ENCODE measurements around the gene CLEC4M.
"Not testable (repeated sequence)": the region's sequence is repeated elsewhere in the genome, so short reads cannot be mapped to it uniquely, and the experiment has no call there.

Gene CLEC4M

DNA sequence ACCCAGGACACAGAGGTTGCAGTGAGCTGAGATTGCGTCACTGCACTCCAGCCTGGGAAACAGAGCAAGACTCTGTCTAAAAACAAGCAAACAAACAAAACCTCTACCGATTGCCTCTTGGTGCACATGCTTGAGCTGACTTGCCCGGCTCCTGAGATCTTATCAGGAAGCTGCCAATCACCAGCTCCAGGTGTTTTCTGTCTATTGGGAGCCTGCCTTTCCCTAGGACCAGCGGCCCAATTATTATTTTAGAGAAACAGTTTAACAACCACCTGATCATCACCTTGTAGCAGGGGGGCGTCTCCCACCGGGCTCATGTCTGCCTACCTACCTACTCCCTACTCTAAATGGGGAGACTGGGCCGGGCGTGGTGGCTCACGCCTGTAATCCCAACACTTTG lies 10.8 kb downstream of the CLEC4M start:
- DNase-seq (ENCODE audit: low spot score): no peak

DNA sequence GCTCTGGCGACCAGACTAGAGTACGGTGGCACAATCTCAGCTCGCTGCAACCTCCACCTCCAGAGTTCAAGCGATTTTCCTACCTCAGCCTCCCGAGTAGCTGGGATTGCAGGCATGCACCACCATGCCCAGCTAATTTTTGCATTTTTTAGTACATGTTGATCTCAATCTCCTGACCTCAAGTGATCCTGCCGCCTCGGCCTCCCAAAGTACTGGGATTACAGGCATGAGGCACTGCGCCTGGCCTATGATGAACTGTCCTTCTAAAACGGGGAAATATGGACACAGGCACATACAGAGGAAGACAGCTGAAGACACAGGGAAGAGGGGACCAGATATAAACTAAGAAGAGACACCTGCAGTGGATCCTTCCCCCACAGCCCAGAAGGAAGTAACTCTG lies 12.7 kb downstream of the CLEC4M start:
- no peak for DNase-seq (ENCODE audit: low spot score)

DNA sequence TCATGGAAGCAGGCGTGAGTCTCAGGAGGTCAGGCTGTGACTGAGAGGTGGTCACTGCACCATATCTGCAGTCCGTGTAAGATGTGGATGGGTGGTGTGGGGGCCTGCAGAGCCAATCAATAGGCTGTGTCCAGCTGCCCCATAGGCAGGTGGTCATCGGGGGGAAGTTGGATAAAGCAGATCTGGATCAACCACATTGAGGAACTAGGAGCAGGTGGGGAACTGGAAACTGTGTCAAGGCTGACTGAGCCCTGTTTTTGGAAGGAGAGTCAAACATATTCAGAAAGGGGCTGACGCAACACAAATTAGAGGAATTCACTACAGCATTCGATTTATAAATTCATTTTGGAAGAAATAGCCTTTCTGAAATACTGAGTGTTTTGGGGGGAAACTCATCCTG lies 15.0 kb downstream of the CLEC4M start:
- DNase-seq (ENCODE audit: low spot score): no peak

DNA sequence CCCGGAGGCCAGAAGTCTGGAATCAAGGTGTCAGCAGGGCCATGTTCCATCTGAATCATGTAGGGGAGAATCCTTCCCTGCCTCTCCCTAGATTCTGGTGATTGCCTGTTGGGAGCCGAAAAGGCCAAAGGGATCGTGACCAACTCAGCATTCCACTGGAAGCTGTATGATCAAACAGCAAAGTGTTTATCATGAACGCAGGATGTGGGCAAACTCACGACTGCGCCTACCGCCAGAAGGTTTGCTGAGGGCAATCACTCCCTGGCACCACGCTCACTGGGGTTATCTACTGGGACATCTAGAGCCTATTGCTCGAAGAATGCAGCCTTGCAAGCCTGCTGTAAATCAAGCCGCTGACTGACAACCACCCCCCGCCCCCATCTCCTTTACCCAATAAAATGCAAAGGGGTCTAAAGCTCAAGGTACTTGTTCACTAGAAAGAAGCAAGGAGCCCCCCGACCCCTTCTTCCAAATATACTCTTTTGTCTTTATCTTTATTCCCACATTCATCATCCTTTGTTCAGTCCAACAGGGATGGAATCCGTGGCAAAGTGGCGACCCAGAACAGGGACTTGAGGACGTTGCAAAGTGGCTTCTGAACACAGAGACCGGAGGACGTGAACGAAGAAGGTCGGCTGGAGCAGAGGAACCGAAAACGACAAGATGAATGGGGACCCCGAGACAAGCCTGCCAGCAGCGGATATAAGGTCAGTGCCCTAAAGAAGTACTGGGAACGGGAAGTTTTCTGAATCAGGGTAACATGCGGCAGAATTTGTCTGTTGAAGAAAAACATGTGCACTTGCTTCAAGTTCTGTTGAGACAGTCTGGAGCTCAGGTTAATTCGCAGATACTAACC lies 16.8 kb downstream of the CLEC4M start:
- no peak for DNase-seq (ENCODE audit: low spot score)

DNA sequence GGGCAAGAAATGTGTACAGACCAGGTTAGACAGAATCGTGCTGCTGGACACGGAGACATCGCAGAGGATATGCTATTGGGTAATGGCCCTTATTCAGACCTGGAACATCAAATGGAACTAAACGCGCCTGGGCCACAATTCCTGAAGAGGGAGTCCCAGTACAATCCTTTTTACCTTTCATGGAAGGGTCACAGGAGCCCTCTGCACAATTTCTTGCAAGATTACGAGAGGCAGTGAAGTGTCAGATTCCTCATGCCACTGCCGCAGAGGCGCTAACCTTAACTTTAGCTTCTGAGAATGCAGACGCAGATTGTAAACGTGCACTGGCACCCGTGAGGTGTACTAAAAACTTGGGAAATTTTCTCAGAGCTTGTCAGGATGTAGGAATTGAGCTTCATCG lies 18.1 kb downstream of the CLEC4M start:
- no peak for DNase-seq (ENCODE audit: low spot score)

DNA sequence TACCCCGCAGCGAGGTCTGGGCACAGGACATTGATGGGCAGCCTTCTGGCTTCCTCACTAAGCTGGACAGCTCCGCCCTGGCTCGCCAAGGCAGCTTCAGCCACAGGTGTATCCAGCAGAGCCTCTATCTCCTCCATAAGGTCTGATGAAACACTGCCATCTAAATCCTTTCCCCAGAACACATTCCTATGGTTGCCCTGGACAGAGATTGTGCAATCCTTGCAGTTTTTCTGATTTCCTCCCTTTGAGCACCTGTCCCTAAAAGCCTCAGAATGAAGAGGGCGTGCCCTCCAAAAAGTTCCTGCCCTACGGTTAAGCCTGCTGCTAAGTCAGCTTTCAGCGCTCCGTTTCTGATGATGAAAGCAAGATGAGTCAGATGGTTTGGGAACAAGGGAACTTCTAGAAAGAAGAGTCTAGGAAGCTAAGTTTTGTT lies 21.0 kb downstream of the CLEC4M start:
- no peak for DNase-seq (ENCODE audit: low spot score)

DNA sequence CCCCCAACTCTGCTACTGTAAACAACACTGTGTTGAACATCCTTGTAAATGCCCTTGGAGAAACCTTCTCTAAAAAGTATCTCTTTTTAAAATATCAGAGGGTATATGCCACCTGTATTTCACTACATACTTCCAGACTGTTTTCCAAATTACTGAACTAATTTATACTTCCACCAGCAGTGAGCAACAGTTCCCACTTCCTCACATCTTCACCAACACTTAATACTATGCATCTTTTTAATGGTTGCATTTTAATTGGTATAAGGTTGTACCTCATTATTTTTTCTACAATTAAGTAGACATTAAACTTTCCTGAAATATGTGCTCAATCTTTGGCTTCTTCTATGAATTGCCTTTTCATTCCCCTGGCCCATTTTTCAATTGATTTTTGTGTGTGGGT lies 21.8 kb downstream of the CLEC4M start:
- DNase-seq (ENCODE audit: low spot score): no peak

DNA sequence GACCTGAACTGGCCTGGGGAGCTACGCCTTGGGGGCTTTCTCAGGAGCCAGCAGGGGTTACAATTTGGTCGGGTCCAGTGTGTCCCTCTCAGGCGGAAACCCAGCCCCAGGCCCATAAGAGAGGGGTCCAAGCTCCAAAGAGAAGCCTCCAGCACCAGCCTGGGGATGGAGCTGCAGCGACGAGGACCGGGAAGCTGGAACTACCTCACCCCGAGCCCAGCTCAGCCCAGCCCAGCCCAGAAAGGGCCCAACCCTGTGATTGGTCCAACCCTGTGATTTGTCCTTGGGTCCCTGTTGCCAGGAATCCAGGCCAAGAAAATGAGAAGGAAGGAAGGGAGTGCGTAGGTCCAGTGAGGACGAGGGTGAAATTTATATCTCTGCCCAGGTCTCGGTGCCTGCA lies 24.1 kb downstream of the CLEC4M start:
- DNase-seq (ENCODE audit: low spot score): no peak

DNA sequence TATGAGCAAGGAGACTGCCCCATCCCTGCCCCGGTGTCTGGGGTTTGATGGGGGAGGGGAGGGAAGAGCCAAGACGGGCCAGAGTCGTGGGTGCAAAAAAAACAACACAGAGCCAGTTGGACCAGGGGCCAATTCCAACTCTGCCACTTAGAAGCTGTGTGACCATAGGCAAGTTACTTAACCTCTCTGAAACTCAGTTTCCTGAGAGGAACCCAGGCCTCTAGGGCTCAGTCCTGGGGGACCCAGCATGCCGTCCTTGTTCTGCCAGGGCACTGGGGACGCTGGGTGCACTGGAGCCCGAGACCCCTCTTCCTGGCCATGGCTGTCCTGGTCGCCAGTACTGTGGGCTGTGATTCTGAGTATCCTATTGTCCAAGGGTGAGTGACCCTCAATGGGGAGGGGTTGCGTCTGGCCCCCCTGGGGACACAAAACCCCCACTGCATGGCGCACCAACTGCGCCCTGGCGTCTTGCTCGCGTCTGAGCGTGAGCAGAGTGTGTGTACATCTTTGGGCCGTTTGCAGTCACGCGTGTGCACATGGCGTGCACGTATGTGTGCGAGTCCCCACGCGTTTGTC lies 24.6 kb downstream of the CLEC4M start:
- DNase-seq (ENCODE audit: low spot score): no peak

DNA sequence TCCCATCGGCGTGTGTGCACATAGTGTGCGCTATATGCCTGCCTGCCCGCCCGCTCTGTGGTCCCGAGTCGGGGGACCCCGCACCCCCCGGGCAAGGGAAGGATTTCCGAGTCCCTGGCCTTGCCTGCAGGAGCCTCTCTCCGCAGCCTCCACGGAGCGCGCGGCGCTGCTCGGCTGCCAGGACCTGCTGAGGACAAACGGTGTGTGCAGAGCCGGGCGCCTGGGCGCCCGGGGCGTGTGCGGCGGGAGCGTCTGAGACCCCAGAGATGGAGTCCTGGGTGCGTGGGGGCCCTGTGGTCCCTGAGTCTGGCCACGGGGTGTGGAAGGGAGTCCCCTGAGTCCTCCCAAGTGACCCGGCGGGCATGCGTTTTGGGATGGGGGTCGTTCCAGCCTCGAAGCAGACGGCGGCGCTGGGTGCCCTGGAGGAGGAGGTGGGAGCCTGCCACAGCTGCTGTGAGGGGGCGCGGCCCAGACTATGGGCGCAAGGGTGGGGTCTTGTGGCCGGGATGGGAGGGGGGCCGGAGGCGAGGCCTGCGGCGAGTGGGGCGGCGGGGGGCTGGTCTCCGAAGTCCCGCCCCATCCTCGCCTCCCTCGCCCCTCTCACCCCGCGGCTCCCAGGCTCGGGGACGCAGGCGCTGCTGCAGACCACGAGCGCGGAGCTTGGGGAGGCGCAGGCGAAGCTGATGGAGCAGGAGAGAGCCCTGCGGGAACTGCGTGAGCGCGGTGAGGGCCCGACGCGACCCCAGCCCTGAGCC lies 25.3 kb downstream of the CLEC4M start:
- no peak for DNase-seq (ENCODE audit: low spot score)

DNA sequence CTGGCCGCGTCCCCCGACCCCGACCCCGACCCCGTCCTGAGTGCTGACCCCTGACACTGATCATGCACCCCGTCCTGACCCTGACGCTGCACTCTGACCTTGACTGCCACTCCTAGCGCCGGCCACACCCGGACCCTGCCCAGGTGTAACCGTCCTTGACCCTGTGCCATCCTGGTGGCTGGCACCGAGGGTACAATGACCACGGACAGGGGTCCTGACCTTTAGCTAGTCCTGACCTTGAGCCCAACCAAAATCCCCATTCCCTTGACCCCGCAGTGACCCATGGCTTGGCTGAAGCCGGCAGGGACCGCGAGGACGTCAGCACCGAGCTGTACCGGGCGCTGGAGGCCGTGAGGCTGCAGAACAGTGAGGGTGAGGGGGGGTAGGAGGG lies 25.9 kb downstream of the CLEC4M start:
- DNase-seq (ENCODE audit: low spot score): no peak

DNA sequence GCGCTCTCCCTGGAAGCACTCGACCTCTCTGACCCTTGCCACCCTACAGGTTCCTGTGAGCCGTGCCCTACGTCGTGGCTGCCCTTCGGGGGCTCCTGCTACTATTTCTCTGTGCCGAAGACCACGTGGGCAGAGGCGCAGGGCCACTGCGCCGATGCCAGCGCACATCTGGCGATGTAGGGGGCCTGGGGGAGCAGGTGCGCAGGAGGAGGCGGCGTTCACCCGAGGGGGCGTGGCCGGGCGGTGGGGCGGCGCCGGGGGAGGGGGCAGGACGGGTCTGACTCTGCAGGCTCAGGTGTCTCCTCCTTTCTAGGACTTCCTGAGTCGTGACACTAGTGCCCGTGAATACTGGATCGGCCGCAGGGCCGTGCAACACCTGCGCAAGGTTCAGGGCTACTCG lies 26.4 kb downstream of the CLEC4M start:
- DNase-seq (ENCODE audit: low spot score): no peak

DNA sequence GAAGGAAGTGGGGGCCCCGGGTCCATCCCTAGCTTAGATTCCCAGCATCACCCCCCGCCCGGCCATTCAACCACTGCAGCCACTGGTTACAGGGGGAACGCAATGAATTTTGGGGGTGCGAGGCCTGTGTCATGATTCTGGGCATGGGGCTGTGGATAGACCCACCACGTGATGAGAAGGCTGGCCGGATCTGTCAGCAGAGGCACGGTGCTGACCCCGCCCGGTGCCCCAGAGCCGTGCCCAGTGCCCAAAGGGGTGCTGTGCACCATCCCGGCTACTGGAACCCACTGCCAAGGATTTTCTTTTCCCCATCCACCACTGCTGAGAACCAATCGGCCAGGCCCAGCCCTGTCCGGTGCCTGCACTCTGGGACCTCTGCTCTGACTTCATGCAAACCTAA lies 27.4 kb downstream of the CLEC4M start:
- no peak for DNase-seq (ENCODE audit: low spot score)

DNA sequence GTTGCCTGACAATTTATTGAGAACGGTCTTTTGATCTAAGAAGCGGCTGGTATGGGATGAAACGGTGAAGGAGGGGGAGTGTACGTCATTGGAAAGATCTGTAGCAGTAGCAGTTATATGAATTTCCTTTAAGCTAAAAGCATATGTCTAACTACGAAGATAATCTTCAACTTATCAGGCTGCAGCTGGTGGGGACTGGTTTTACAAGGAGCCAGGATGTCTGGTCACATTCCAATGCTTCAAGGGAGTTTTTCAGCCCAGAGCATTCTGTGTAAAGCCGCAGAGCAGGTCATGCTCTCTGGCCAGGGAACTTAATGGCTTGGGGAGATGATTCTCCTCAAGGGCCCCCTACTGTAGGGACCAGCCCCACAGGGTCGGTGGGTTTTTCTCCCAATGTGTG lies 29.2 kb downstream of the CLEC4M start:
- no peak for DNase-seq (ENCODE audit: low spot score)

DNA sequence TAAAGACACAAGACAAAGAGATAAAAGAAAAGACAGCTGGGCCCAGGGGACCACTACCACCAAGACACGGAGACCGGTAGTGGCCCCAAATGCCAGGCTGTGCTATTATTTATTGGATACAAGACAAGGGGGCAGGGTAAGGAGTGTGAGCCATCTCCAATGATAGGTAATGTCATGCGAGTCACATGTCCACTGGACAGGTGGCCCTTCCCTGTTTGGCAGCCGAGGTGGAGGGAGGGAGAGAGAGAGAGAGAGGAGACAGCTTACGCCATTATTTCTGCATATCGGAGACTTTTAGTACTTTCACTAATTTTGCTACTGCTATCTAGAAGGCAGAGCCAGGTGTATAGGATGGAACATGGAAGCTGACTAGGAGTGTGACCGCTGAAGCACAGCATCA lies 29.7 kb downstream of the CLEC4M start:
- DNase-seq (ENCODE audit: low spot score): not testable (repeated sequence)

DNA sequence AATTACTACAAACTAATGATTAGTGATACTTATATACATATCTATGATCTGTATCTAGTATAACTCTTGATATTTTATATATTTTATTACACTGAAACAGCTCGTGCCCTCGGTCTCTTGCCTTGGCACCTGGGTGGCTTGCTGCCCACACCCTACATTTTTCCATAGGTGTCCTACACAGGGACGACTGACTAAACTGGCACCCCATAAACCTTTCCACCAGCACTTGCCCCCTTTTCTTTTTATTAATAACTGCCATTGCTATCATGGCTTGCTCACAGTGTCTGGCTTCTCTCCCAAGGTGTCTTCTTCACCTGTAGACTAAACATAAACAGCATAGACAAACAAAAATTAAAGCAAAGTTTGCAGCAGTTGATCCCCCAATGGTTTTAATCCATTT lies 30.4 kb downstream of the CLEC4M start:
- DNase-seq (ENCODE audit: low spot score): no peak

DNA sequence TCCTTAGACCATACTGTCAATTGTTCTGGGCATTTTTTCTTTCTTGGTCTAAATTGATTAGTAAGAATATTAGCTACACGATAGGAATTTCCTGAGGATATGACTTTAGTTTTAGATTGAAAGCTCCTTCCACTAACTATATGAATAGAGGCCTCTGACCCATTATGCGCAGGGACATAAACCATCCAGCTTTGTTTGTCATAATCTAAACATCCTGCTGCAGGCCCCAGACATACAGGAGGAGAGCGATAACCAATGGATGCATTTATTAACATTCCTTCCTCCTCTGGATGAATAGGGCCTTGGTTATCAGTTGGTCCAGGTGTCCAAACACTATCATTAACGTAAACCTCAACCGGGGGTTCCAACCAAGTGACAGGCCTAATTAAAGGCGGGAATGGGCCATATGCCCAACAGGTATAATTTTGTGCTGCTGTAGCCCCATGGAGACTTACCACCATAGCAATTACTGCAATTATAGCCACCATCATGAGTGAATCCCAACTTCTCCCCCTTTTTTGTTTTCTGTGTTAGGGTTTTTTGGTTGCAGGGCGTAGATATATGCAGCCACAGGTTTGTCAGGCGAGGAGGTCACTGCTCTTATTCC lies 32.6 kb downstream of the CLEC4M start:
- no peak for DNase-seq (ENCODE audit: low spot score)

DNA sequence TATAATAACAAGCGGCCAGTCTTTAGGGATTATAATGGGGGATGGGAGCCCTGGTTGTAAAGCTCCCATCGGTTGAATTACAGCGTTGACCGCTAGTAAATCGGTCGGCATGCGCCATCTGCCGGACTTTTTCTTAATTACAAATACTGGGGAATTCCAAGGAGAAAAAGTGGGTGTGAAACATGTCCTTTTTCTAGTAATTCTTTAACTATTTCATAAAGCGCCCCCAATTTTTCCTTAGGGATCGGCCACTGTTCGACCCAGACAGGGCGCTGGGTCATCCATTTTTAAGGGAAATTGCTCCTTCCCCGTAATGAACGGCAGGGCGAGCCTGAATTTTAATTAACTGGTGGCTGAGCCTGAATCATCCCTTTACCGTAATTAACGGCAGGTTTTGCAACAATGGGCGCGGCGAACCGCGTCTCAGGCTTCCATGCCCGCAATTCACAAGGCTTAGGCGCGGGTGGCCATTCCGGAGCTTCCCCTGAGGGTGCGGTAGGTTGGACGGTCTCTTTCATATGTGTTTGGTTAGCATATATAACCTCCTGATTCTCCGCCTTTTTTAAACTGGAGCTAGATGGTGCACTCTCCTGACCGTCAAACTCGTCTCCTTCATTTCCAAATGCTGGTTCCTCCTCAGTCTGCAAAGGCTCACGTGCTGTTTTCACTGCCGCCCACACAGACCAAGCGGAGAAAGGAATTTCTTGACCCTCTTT lies 36.8 kb downstream of the CLEC4M start:
- DNase-seq (ENCODE audit: low spot score): peak; percentile 53

DNA sequence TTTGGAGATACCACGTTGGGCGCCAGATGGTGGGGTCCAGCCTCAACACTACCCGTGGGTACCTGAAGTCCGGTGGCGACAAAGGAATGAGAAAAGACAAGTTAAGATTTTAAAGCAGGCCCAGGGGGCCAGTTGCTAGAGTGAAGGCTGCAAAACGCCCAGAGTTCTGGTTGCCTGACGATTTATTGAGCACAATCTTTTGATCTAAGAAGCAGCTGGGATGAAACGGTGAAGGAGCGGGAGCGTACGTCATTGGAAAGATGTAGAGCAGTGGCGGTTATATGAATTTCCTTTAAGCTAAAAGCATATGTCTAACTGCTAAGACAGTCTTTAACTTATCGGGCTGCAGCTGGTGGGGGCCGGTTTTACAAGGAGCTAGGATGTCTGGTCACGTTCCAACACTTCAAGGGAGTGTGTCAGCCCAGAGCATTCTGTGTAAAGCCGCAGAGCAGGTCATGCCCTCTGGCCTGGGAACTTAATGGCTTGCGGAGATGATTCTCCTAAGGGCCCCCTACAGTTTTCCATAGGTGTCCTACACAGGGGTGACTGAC lies 38.1 kb downstream of the CLEC4M start:
- DNase-seq (ENCODE audit: low spot score): no peak

DNA sequence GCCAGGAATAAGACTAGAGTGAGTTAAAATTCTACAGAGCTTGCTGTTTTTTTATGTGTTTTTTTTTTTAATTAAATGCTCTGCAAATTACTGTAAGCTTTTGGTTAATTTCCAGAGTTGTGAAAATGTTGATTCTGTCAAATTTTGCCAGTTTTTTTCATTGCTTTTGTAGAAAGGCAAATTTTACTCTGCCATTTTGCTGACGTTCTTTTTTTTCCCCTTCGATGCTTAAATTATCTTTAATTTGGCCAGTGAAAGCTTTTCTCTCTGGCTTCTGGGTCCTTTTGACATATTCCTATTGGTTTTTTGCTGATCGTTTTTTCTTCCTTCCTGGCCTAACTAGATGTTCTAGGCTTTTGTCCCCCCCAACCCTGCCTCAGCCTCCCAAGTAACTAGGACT lies 43.2 kb downstream of the CLEC4M start:
- DNase-seq (ENCODE audit: low spot score): no peak

DNA sequence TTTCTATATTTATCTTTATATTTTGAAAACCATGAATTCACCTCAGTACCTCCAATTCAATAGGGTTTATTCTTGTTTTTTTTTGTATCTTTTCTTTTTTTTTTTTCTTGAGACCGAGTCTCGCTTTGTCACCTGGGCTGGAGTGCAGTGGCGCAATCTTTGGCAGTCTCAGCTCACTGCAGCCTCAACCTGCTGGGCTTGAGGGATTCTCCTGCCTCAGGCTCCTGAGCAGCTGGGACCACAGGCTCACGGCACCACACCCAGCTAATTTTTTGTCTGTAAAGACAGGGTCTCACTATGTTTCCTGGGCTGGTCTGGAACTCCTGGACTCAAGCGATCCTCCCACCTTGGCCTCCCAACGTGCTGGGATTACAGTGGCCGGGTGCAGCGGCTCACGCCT lies 43.8 kb downstream of the CLEC4M start:
- DNase-seq (ENCODE audit: low spot score): no peak

DNA sequence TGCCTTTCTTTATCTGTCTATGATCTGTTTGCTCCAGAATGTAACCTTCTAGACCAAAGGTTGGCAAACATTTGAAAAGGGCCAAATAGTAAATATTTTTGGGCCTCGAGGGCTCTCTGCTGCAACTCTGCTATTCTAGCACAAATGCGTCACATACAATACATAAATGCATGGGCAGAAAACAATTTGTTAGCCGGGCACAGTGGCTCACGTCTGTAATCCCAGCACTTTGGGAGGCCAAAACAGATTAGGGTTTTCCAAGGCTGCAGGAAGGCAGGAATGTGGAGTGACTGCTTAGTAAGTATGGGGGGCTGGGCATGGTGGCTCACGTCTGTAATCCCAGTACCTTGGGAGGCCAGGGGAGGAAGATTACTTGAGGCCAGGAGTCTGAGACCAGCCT lies 45.1 kb downstream of the CLEC4M start:
- no peak for DNase-seq (ENCODE audit: low spot score)
